H1 (cell line): ENCODE measurements around the gene LRRN1. TPM values are rescaled to one million over a fixed set of nuclear protein-coding genes. Genes with fewer than 3 reads are reported as not detected.

Experiments used
- CTCF ChIA-PET: fragments of 300-600 bp; sonication (Branson Sonifier 250); formaldehyde crosslinking; loops from one replicate; lab custom pipeline; 2021; ENCODE audit not compliant: partially characterized antibody; lab: Charles Lee
- POLR2A ChIA-PET: fragments of 300-600 bp; sonication (Branson Sonifier 250); formaldehyde crosslinking; loops from one replicate; lab custom pipeline; 2021; ENCODE audit warnings: inconsistent platforms; ENCODE audit not compliant: partially characterized antibody; lab: Charles Lee
- DNase-seq, 2 experiments: peaks; one replicate each; pipeline versions ENCODE4 v3.0.0 to v3.0.0-alpha.2; 2010 to 2022; ENCODE audit warnings: low spot score in 2 of 2, low read depth in 1 of 2, mixed read lengths in 1 of 2
- FAIRE-seq: peaks from 2 replicates; lab custom pipeline; 2011; peaks lifted over from hg19 to GRCh38; lab: Jason Lieb, UNC
- H2AFZ ChIP-seq: 2 replicates; pipeline ENCODE4 v1.8.1; 2012; ENCODE audit warnings: low read length, inconsistent platforms
- H2AK5ac ChIP-seq: 2 replicates; pipeline ENCODE4 v1.6.1; 2013; ENCODE audit warnings: low read depth, low read length
- H2BK120ac ChIP-seq: replicated peaks from 2 replicates; pipeline ENCODE3; 2013; ENCODE audit warnings: low read depth, low read length, inconsistent platforms
- H2BK12ac ChIP-seq: 2 replicates; pipeline ENCODE4 v1.6.1; 2013; ENCODE audit warnings: low read depth, low read length
- H2BK15ac ChIP-seq: 2 replicates; pipeline ENCODE4 v1.6.1; 2013; ENCODE audit warnings: low read length
- H2BK20ac ChIP-seq: 2 replicates; pipeline ENCODE4 v1.6.1; 2013; ENCODE audit warnings: low read length
- H2BK5ac ChIP-seq: 2 replicates; pipeline ENCODE4 v1.6.1; 2013; ENCODE audit warnings: low read depth, low read length
- H3K14ac ChIP-seq: 2 replicates; pipeline ENCODE4 v1.6.1; 2013; ENCODE audit warnings: inconsistent platforms; ENCODE audit not compliant: insufficient read length
- H3K18ac ChIP-seq: 2 replicates; pipeline ENCODE4 v1.6.1; 2013; ENCODE audit warnings: low read length; ENCODE audit errors: extremely low read depth
- H3K23ac ChIP-seq: 2 replicates; pipeline ENCODE4 v1.6.1; 2013; ENCODE audit warnings: inconsistent platforms; ENCODE audit not compliant: insufficient read length
- H3K23me2 ChIP-seq: 2 replicates; pipeline ENCODE4 v1.6.1; 2013; ENCODE audit warnings: low read depth, low read length
- H3K27ac ChIP-seq: 2 replicates; pipeline ENCODE4 v1.6.1; 2011; ENCODE audit warnings: low read depth, low read length, inconsistent platforms
- H3K27me3 ChIP-seq, 4 experiments: replicated peaks in 1 of 4; 1 replicate in 1 of 4; 2 replicates in 3 of 4; pipeline versions ENCODE4 v1.6.1 to v1.8.1; 2011 to 2013; ENCODE audit warnings: low read length in 3 of 4, mild to moderate bottlenecking in 3 of 4, inconsistent platforms in 2 of 4, mixed read lengths in 2 of 4, moderate library complexity in 1 of 4; ENCODE audit not compliant: control insufficient read depth in 3 of 4, insufficient read depth in 3 of 4; ENCODE audit errors: extremely low read depth in 1 of 4
- H3K36me3 ChIP-seq, 4 experiments: 2 replicates each; pipeline versions ENCODE4 v1.6.1 to v1.8.1; 2011 to 2013; ENCODE audit warnings: mild to moderate bottlenecking in 4 of 4, low read length in 3 of 4, moderate library complexity in 2 of 4, control low read depth in 1 of 4, inconsistent platforms in 1 of 4; ENCODE audit not compliant: insufficient read depth in 4 of 4, control insufficient read depth in 2 of 4
- H3K4ac ChIP-seq: replicated peaks from 2 replicates; pipeline ENCODE3; 2013; ENCODE audit warnings: low read length, low read depth, mixed read lengths, inconsistent platforms; ENCODE audit not compliant: insufficient read length
- H3K4me1 ChIP-seq, 4 experiments: replicated peaks in 1 of 4; 1 replicate in 1 of 4; 2 replicates in 3 of 4; pipeline versions ENCODE4 v1.6.1 to v1.8.1; 2011 to 2013; ENCODE audit warnings: low read length in 3 of 4, inconsistent platforms in 2 of 4, mixed read lengths in 1 of 4; ENCODE audit not compliant: insufficient read depth in 4 of 4, control insufficient read depth in 3 of 4
- H3K4me2 ChIP-seq, 2 experiments: 2 replicates each; pipeline versions ENCODE4 v1.6.1 to v1.8.1; 2011 to 2013; ENCODE audit warnings: low read depth in 2 of 2, low read length in 2 of 2, control low read depth in 1 of 2, inconsistent platforms in 1 of 2, mild to moderate bottlenecking in 1 of 2; ENCODE audit not compliant: insufficient read depth in 1 of 2
- H3K4me3 ChIP-seq, 4 experiments: fragments of 200-600, 300-600 bp in 1 of 4; sonication (generic), shearing (Covaris generic), sonication (Bioruptor Twin) in 1 of 4; 2 replicates each; pipeline versions ENCODE4 v1.5.1 to v1.8.1; 2011 to 2016; ENCODE audit warnings: low read length in 4 of 4, low read depth in 3 of 4, control low read depth in 2 of 4, inconsistent platforms in 2 of 4, mild to moderate bottlenecking in 2 of 4, mixed read lengths in 1 of 4, moderate library complexity in 1 of 4; ENCODE audit not compliant: insufficient read depth in 2 of 4; ENCODE audit errors: extremely low read depth in 1 of 4
- H3K56ac ChIP-seq: replicated peaks from 2 replicates; pipeline ENCODE3; 2013; ENCODE audit warnings: low read depth, mild to moderate bottlenecking, mixed read lengths, low read length, inconsistent platforms; ENCODE audit not compliant: insufficient read length
- H3K79me1 ChIP-seq: 2 replicates; pipeline ENCODE4 v1.6.1; 2013; ENCODE audit warnings: low read depth, low read length, control low read depth
- H3K79me2 ChIP-seq, 2 experiments: 2 replicates each; pipeline versions ENCODE4 v1.6.1 to v1.8.1; 2012 to 2013; ENCODE audit warnings: low read length in 2 of 2, mild to moderate bottlenecking in 2 of 2, inconsistent platforms in 1 of 2; ENCODE audit not compliant: insufficient read depth in 2 of 2, control insufficient read depth in 1 of 2
- H3K9ac ChIP-seq, 4 experiments: replicated peaks in 1 of 4; 1 replicate in 1 of 4; 2 replicates in 3 of 4; pipeline versions ENCODE4 v1.6.1 to v1.8.1; 2011 to 2013; ENCODE audit warnings: low read depth in 3 of 4, low read length in 3 of 4, control low read depth in 2 of 4, mild to moderate bottlenecking in 2 of 4, moderate library complexity in 2 of 4, inconsistent platforms in 1 of 4; ENCODE audit errors: extremely low read depth in 1 of 4
- H3K9me3 ChIP-seq, 2 experiments: 2 replicates each; pipeline versions ENCODE4 v1.6.1 to v1.8.1; 2012 to 2013; ENCODE audit warnings: mild to moderate bottlenecking in 2 of 2, moderate library complexity in 2 of 2, control low read depth in 1 of 2, inconsistent platforms in 1 of 2, low read depth in 1 of 2, low read length in 1 of 2, mixed read lengths in 1 of 2; ENCODE audit not compliant: insufficient read depth in 2 of 2
- H4K20me1 ChIP-seq, 2 experiments: replicated peaks in 1 of 2; 2 replicates each; pipeline versions ENCODE3 to v1.8.1; 2011 to 2013; ENCODE audit warnings: inconsistent platforms in 2 of 2, low read length in 2 of 2, mild to moderate bottlenecking in 1 of 2; ENCODE audit not compliant: insufficient read depth in 2 of 2, control insufficient read depth in 1 of 2
- H4K5ac ChIP-seq: 2 replicates; pipeline ENCODE4 v1.6.1; 2013; ENCODE audit warnings: low read length, low read depth, mixed read lengths, inconsistent platforms; ENCODE audit not compliant: insufficient read length
- H4K8ac ChIP-seq: 2 replicates; pipeline ENCODE4 v1.8.0; 2013; ENCODE audit warnings: mild to moderate bottlenecking, moderate library complexity, low read length, inconsistent platforms; ENCODE audit not compliant: insufficient read depth; ENCODE audit errors: extremely low read depth
- H4K91ac ChIP-seq: replicated peaks from 2 replicates; pipeline ENCODE3; 2013; ENCODE audit warnings: low read length, mixed read lengths, inconsistent platforms; ENCODE audit not compliant: insufficient read length
- GTF2F1 ChIP-seq: IDR thresholded peaks from 2 replicates; pipeline ENCODE4 v1.6.1; 2012; ENCODE audit warnings: low read depth, low read length, improper control_type of control experiment, borderline replicate concordance
- POLR2A ChIP-seq, 2 experiments: IDR thresholded peaks; 1 replicate in 1 of 2; 2 replicates in 1 of 2; pipeline ENCODE4 v1.6.1; 2011; ENCODE audit warnings: low read depth in 2 of 2, low read length in 2 of 2, mild to moderate bottlenecking in 2 of 2; ENCODE audit errors: control extremely low read depth in 1 of 2
- POLR2AphosphoS5 ChIP-seq: IDR thresholded peaks from 2 replicates; pipeline ENCODE4 v1.6.1; 2011; ENCODE audit warnings: low read depth, low read length
- WGBS, 2 experiments: shearing (Covaris generic) in 1 of 2; methylation state at CpG; one replicate each; pipeline versions ENCODE4 v1.1.6 to v1.1.7; 2013 to 2015; ENCODE audit warnings: low lambda C conversion rate in 2 of 2, mixed read lengths in 2 of 2, inconsistent platforms in 1 of 2, low coverage in 1 of 2, missing lambda C conversion rate in 1 of 2; ENCODE audit not compliant: insufficient replicate concordance in 2 of 2, insufficient coverage in 1 of 2, insufficient read length in 1 of 2; ENCODE audit errors: extremely low coverage in 1 of 2, missing lambda C conversion rate in 1 of 2; 5-methylcytosine and 5-hydroxymethylcytosine counted together
- polyA plus RNA-seq, 7 experiments: library from polyadenylated mRNA; depleted of rRNA in 3 of 7; stranded (reverse) in 5 of 7; unstranded in 2 of 7; fragments of >200 nt in 5 of 7; fragments of 200-250 nt in 2 of 7; gene quantifications; 1 replicate in 5 of 7; 2 replicates in 1 of 7; 4 replicates in 1 of 7; pipeline versions ENCODE4 v1.2.1 to v1.2.3, GENCODE V29; 2011 to 2013; ENCODE audit warnings: missing spikeins in 2 of 7, mixed read lengths in 2 of 7
- total RNA-seq: library from RNA; stranded (reverse); fragmentation: NEBNext Ultra II Directional; extraction: Animal tissue kit (Norgen Biotek cat#: 25700); gene quantifications from 2 replicates; pipeline ENCODE4 v1.2.1, GENCODE V29; 2021

Gene LRRN1
- total and polyA plus RNA-seq, 2 of the 8 experiments (the other 6 are each of a cell fraction or from before 2014, with no cell fraction given) = 159 to 199 TPM

- Histone ChIP-seq H3K14ac (no peak overlapping the region), H4K91ac (no peak overlapping the region), H3K4ac (no peak overlapping the region), H3K23me2 (peaks cover 1% of the 10 kb centered on the region; the same call in 1 of the 2 replicates), H2BK120ac (no peak overlapping the region), H3K4me3 (no peak overlapping the region), H3K23ac (no peak overlapping the region), H4K20me1 (peaks cover 8 to 17% of the 10 kb centered on the region in 2 experiments), H2BK12ac (no peak overlapping the region), H3K9ac (no peak overlapping the region), H3K4me2 (no peak overlapping the region), H3K79me1 (peaks cover 2% of the 10 kb centered on the region; the same call in 1 of the 2 replicates), H2BK15ac (no peak overlapping the region), H3K27ac (no peak overlapping the region)
- DNase-seq = no peak
- CTCF ChIA-PET = interaction anchor here (0.6 to 2.0 kb wide), 2 partner anchors 17 to 343 kb away, joined by 4 to 7 read pairs; no protein-coding TSS in a partner anchor
- POLR2A ChIA-PET = interaction anchor here (1.3 to 2.9 kb wide), 5 partner anchors 11 to 29 kb away, joined by 3 to 18 read pairs (median 4); partner anchors contain the start of gene LRRN1
- TF ChIP-seq POLR2A (IDR thresholded peaks at IDR 0.05; ENCODE audit: control extremely low read depth in 1 of 2, low read depth in 2 of 2, low read length in 2 of 2) = peak; percentile 5 to 36; a peak in 1 of 3 replicates
- no peak for TF ChIP-seq GTF2F1
- peak; percentile 23; the same call in 1 of the 2 replicates for TF ChIP-seq POLR2AphosphoS5
- TF ChIP-seq, all 59 proteins: peak for 2
- H3K27me3 ChIP-seq = no peaks in the 10 kb centered on the region
- H3K9me3 ChIP-seq = no peaks in the 10 kb centered on the region
- no peak overlapping the region for H4K8ac ChIP-seq
- H4K5ac ChIP-seq = no peak overlapping the region
- H3K36me3 ChIP-seq = peaks cover 3 to 87% (median 56%) of the 10 kb centered on the region in 4 experiments
- H3K4me1 ChIP-seq = no peaks in the 10 kb centered on the region; a peak in 1 of 7 replicates
- H3K18ac ChIP-seq = no peak overlapping the region
- no peak overlapping the region for H3K56ac ChIP-seq
- peaks cover 0 to 95% of the 10 kb centered on the region in 2 experiments; a peak in 3 of 4 replicates for H3K79me2 ChIP-seq
- no peak for FAIRE-seq
- 92% methylated on average over 4 of the region's 4 CpGs; no CpG with 5 or more reads in 1 of the 2 experiments for WGBS, 2 experiments
- H2AFZ ChIP-seq = no peak overlapping the region
- H2AK5ac ChIP-seq = no peak overlapping the region
- H2BK20ac ChIP-seq = no peak overlapping the region
- no peak overlapping the region for H2BK5ac ChIP-seq
These were observed 27.3 kb downstream of the LRRN1 start for GRCh38 chr3:3826521-3826920.
